ENCODE results near the gene SARDH.
"Not testable (repeated sequence)": the region's sequence is repeated elsewhere in the genome, so short reads cannot be mapped to it uniquely, and the experiment has no call there.

DNA sequence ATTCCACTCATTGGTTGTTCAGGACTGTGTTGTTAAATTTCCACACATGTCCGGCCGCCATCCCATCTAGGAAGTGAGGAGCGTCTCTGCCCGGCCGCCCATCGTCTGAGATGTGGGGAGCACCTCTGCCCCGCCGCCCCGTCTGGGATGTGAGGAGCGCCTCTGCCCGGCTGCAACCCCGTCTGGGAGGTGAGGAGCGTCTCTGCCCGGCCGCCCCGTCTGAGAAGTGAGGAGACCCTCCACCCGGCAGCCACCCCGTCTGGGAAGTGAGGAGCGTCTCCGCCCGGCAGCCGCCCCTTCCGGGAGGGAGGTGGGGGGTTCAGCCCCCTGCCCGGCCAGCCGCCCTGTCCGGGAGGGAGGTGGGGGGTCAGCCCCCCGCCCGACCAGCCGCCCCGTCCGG, 6.4 kb upstream of the SARDH start:
- TF ChIP-seq, protein P1, sequence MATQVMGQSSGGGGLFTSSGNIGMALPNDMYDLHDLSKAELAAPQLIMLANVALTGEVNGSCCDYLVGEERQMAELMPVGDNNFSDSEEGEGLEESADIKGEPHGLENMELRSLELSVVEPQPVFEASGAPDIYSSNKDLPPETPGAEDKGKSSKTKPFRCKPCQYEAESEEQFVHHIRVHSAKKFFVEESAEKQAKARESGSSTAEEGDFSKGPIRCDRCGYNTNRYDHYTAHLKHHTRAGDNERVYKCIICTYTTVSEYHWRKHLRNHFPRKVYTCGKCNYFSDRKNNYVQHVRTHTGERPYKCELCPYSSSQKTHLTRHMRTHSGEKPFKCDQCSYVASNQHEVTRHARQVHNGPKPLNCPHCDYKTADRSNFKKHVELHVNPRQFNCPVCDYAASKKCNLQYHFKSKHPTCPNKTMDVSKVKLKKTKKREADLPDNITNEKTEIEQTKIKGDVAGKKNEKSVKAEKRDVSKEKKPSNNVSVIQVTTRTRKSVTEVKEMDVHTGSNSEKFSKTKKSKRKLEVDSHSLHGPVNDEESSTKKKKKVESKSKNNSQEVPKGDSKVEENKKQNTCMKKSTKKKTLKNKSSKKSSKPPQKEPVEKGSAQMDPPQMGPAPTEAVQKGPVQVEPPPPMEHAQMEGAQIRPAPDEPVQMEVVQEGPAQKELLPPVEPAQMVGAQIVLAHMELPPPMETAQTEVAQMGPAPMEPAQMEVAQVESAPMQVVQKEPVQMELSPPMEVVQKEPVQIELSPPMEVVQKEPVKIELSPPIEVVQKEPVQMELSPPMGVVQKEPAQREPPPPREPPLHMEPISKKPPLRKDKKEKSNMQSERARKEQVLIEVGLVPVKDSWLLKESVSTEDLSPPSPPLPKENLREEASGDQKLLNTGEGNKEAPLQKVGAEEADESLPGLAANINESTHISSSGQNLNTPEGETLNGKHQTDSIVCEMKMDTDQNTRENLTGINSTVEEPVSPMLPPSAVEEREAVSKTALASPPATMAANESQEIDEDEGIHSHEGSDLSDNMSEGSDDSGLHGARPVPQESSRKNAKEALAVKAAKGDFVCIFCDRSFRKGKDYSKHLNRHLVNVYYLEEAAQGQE (IDR thresholded peaks at IDR 0.05; ENCODE audit: borderline replicate concordance): not testable (repeated sequence)
- TF ChIP-seq, protein P1 (CRISPR knock-in tag; IDR thresholded peaks at IDR 0.05; ENCODE audit: low read depth): not testable (repeated sequence)
- TF ChIP-seq KLF16 (IDR thresholded peaks at IDR 0.05); HDAC2 (IDR thresholded peaks at IDR 0.05); CHD1 (IDR thresholded peaks at IDR 0.05; ENCODE audit: low read length); HDAC6 (IDR thresholded peaks at IDR 0.05; ENCODE audit: low read depth, low read length); ZNF717 (CRISPR knock-in tag; IDR thresholded peaks at IDR 0.05); RBFOX2 (IDR thresholded peaks at IDR 0.05; ENCODE audit: low read depth, low read length); ZNF584 (CRISPR knock-in tag; IDR thresholded peaks at IDR 0.05; ENCODE audit: low read depth): not testable (repeated sequence)
